ENCODE results near the gene KRI1. TPM values are rescaled to one million over a fixed set of nuclear protein-coding genes. Genes with fewer than 3 reads are reported as not detected.

Gene KRI1
- total RNA-seq, 1 donor from 2014 or later, result 21.6 TPM

- intact Hi-C loops (cut with DNase I), result no loop called here
- Histone ChIP-seq H3K27ac (no peak overlapping the region), H3K27me3 (peaks cover 5% of the 10 kb centered on the region), H3K9me3 (no peaks in the 10 kb centered on the region), H3K36me3 (no peaks in the 10 kb centered on the region), H3K4me3 (peak overlapping the region in 1 of 2 donors; percentile 16), H3K4me1 (peaks cover 42% of the 10 kb centered on the region)
- TF ChIP-seq POLR2A (IDR thresholded peaks at IDR 0.05) (no peak), POLR2AphosphoS5 (IDR thresholded peaks at IDR 0.05; ENCODE audit: insufficient read depth in 1 of 2, low read depth in 1 of 2) (no peak), CTCF (IDR thresholded peaks at IDR 0.05) (no peak)
- DNase-seq (ENCODE audit: extremely low spot score in 2 of 2), result no peak
Observed at GRCh38 chr19:10514211-10515145, 51.3 kb downstream of the KRI1 start.

- no peaks in the 10 kb centered on the region for H3K36me3 ChIP-seq
- no peak overlapping the region for H3K27ac ChIP-seq
- DNase-seq (ENCODE audit: extremely low spot score in 2 of 2), result no peak
- H3K9me3 ChIP-seq, result no peaks in the 10 kb centered on the region
- TF ChIP-seq POLR2A (IDR thresholded peaks at IDR 0.05) (no peak), CTCF (IDR thresholded peaks at IDR 0.05) (no peak), POLR2AphosphoS5 (IDR thresholded peaks at IDR 0.05; ENCODE audit: insufficient read depth in 1 of 2, low read depth in 1 of 2) (no peak)
- intact Hi-C loops (cut with DNase I), result no loop called here
- H3K4me3 ChIP-seq, result no peak overlapping the region
- H3K4me1 ChIP-seq, result peaks cover 31% of the 10 kb centered on the region
- H3K27me3 ChIP-seq, result peaks cover 5% of the 10 kb centered on the region
Observed at GRCh38 chr19:10513223-10513622, 52.6 kb downstream of the KRI1 start.

- Histone ChIP-seq H3K27me3 (no peaks in the 10 kb centered on the region), H3K9me3 (no peaks in the 10 kb centered on the region), H3K4me3 (no peak overlapping the region), H3K4me1 (peaks cover 17% of the 10 kb centered on the region), H3K36me3 (no peaks in the 10 kb centered on the region), H3K27ac (no peak overlapping the region)
- no peak for DNase-seq (ENCODE audit: extremely low spot score in 2 of 2)
- intact Hi-C loops (cut with DNase I), result no loop called here
- TF ChIP-seq CTCF (IDR thresholded peaks at IDR 0.05) (peak in 1 of 3 experiments; percentile 32), POLR2AphosphoS5 (IDR thresholded peaks at IDR 0.05; ENCODE audit: insufficient read depth in 1 of 2, low read depth in 1 of 2) (peak in 1 of 2 donors; percentile 68), POLR2A (IDR thresholded peaks at IDR 0.05) (no peak)
Observed at GRCh38 chr19:10510301-10510802, 55.5 kb downstream of the KRI1 start.

- H3K36me3 ChIP-seq, result no peaks in the 10 kb centered on the region
- no peak overlapping the region for H3K4me3 ChIP-seq
- H3K27ac ChIP-seq, result no peak overlapping the region
- H3K27me3 ChIP-seq, result no peaks in the 10 kb centered on the region
- no peak for DNase-seq (ENCODE audit: extremely low spot score in 2 of 2)
- peaks cover 8% of the 10 kb centered on the region for H3K4me1 ChIP-seq
- intact Hi-C loops (cut with DNase I), result no loop called here
- no peaks in the 10 kb centered on the region for H3K9me3 ChIP-seq
- no peak for TF ChIP-seq CTCF (IDR thresholded peaks at IDR 0.05)
Observed at GRCh38 chr19:10508707-10509106, 57.1 kb downstream of the KRI1 start.

- H3K4me1 ChIP-seq, result peaks cover 8% of the 10 kb centered on the region
- no peak overlapping the region for H3K27ac ChIP-seq
- H3K9me3 ChIP-seq, result no peaks in the 10 kb centered on the region
- H3K36me3 ChIP-seq, result no peaks in the 10 kb centered on the region
- no peak overlapping the region for H3K4me3 ChIP-seq
- no peak for DNase-seq (ENCODE audit: extremely low spot score in 2 of 2)
- no peaks in the 10 kb centered on the region for H3K27me3 ChIP-seq
- TF ChIP-seq CTCF (IDR thresholded peaks at IDR 0.05), result no peak
- TF ChIP-seq POLR2A (IDR thresholded peaks at IDR 0.05), result no peak
- TF ChIP-seq POLR2AphosphoS5 (IDR thresholded peaks at IDR 0.05; ENCODE audit: insufficient read depth in 1 of 2, low read depth in 1 of 2), result no peak
- intact Hi-C loops (cut with DNase I), result no loop called here
Observed at GRCh38 chr19:10508036-10508435, 57.8 kb downstream of the KRI1 start.
